ENCODE results near the gene RAB7A. TPM values are rescaled to one million over a fixed set of nuclear protein-coding genes. Genes with fewer than 3 reads are reported as not detected.

Gene RAB7A
- total and polyA plus RNA-seq, 2 of the 13 experiments (the other 11 are each of a cell fraction or from before 2014, with no cell fraction given) = 26.5 to 182 TPM

DNA sequence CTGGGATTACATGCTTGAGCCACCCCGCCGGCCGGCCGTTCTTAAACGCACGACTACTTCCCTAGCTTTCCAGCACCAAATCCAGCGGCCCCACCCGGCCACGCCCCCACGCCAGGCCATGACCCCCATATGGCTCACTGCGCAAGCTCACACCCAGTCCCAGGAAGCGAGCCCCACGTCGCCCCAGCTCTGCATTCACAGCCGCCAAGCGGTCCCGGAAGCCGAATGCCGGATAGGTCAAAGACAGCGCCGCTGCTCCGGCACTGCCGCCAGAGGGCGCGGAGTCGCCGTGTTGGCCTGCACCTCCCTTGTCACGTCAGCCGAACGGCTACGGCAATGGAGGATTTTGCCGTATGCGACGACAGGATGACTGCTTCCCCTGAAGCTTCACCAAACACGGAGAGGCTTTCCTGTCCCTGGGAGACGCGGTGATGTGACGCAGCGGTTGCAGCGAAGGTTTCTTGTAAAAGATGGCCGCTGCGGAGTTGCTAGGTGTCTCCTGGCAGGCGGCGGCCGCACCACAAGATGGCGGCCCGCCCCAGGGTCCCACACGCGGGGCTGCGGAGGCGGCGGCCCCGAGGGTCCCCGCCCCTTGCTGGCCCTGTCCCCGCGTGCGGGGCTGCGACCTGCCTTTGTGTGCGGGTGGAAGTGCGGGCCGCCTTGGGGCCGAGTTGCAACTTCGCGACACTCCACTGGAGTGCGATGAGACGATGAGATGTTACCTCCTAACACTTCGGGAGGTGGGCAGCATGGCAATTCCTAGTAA is 45.2 kb upstream of the RAB7A start (continued):
- TF ChIP-seq, protein P1, sequence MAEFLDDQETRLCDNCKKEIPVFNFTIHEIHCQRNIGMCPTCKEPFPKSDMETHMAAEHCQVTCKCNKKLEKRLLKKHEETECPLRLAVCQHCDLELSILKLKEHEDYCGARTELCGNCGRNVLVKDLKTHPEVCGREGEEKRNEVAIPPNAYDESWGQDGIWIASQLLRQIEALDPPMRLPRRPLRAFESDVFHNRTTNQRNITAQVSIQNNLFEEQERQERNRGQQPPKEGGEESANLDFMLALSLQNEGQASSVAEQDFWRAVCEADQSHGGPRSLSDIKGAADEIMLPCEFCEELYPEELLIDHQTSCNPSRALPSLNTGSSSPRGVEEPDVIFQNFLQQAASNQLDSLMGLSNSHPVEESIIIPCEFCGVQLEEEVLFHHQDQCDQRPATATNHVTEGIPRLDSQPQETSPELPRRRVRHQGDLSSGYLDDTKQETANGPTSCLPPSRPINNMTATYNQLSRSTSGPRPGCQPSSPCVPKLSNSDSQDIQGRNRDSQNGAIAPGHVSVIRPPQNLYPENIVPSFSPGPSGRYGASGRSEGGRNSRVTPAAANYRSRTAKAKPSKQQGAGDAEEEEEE (CRISPR knock-in tag; IDR thresholded peaks at IDR 0.05; ENCODE audit: borderline replicate concordance) = no peak
- TF ChIP-seq ZNF652 (CRISPR knock-in tag; IDR thresholded peaks at IDR 0.05; ENCODE audit: borderline replicate concordance, low read depth) (no peak), ZNF788 (CRISPR knock-in tag; IDR thresholded peaks at IDR 0.05; ENCODE audit: borderline replicate concordance) (peak; percentile 98; the same call in 1 of the 2 replicates), NR2F1 (CRISPR knock-in tag; IDR thresholded peaks at IDR 0.05) (peak in 1 of 2 experiments; percentile 59; a peak in 2 of 4 replicates), DMAP1 (CRISPR knock-in tag; IDR thresholded peaks at IDR 0.05) (peak; percentile 100), ZNF367 (CRISPR knock-in tag; IDR thresholded peaks at IDR 0.05; ENCODE audit: borderline replicate concordance) (no peak), SPEN (CRISPR knock-in tag; IDR thresholded peaks at IDR 0.05; ENCODE audit: low read depth) (peak; percentile 84), SNAI1 (CRISPR knock-in tag; IDR thresholded peaks at IDR 0.05; ENCODE audit: borderline replicate concordance) (no peak), ZBTB1 (CRISPR knock-in tag; IDR thresholded peaks at IDR 0.05; ENCODE audit: borderline replicate concordance) (no peak; the same call in 1 of the 2 replicates), CENPT (CRISPR knock-in tag; IDR thresholded peaks at IDR 0.05; ENCODE audit: low read depth) (0 out of 2 replicates have a peak, but pooled peaks have one; percentile 43), ZSCAN9 (CRISPR knock-in tag; IDR thresholded peaks at IDR 0.05; ENCODE audit: borderline replicate concordance) (peak; percentile 54; the same call in 1 of the 2 replicates), PAX8 (CRISPR knock-in tag; IDR thresholded peaks at IDR 0.05; ENCODE audit: borderline replicate concordance) (no peak), ZNF337 (CRISPR knock-in tag; IDR thresholded peaks at IDR 0.05; ENCODE audit: borderline replicate concordance, low read depth) (peak; percentile 92; the same call in 1 of the 2 replicates), ZNF598 (CRISPR knock-in tag; IDR thresholded peaks at IDR 0.05; ENCODE audit: borderline replicate concordance) (peak; percentile 92), HDAC6 (IDR thresholded peaks at IDR 0.05; ENCODE audit: low read depth, low read length) (no peak), ZNF382 (CRISPR knock-in tag; IDR thresholded peaks at IDR 0.05; ENCODE audit: borderline replicate concordance) (no peak), MLLT10 (CRISPR knock-in tag; IDR thresholded peaks at IDR 0.05) (no peak), ZNF841 (CRISPR knock-in tag; IDR thresholded peaks at IDR 0.05; ENCODE audit: borderline replicate concordance) (no peak)
- TF ChIP-seq, protein P2, sequence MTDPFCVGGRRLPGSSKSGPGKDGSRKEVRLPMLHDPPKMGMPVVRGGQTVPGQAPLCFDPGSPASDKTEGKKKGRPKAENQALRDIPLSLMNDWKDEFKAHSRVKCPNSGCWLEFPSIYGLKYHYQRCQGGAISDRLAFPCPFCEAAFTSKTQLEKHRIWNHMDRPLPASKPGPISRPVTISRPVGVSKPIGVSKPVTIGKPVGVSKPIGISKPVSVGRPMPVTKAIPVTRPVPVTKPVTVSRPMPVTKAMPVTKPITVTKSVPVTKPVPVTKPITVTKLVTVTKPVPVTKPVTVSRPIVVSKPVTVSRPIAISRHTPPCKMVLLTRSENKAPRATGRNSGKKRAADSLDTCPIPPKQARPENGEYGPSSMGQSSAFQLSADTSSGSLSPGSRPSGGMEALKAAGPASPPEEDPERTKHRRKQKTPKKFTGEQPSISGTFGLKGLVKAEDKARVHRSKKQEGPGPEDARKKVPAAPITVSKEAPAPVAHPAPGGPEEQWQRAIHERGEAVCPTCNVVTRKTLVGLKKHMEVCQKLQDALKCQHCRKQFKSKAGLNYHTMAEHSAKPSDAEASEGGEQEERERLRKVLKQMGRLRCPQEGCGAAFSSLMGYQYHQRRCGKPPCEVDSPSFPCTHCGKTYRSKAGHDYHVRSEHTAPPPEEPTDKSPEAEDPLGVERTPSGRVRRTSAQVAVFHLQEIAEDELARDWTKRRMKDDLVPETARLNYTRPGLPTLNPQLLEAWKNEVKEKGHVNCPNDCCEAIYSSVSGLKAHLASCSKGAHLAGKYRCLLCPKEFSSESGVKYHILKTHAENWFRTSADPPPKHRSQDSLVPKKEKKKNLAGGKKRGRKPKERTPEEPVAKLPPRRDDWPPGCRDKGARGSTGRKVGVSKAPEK (CRISPR knock-in tag; IDR thresholded peaks at IDR 0.05; ENCODE audit: borderline replicate concordance) = no peak
- TF ChIP-seq, protein P3, sequence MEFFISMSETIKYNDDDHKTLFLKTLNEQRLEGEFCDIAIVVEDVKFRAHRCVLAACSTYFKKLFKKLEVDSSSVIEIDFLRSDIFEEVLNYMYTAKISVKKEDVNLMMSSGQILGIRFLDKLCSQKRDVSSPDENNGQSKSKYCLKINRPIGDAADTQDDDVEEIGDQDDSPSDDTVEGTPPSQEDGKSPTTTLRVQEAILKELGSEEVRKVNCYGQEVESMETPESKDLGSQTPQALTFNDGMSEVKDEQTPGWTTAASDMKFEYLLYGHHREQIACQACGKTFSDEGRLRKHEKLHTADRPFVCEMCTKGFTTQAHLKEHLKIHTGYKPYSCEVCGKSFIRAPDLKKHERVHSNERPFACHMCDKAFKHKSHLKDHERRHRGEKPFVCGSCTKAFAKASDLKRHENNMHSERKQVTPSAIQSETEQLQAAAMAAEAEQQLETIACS (CRISPR knock-in tag; IDR thresholded peaks at IDR 0.05) = 0 out of 2 replicates have a peak, but pooled peaks have one; percentile 15
- TF ChIP-seq, protein P4, sequence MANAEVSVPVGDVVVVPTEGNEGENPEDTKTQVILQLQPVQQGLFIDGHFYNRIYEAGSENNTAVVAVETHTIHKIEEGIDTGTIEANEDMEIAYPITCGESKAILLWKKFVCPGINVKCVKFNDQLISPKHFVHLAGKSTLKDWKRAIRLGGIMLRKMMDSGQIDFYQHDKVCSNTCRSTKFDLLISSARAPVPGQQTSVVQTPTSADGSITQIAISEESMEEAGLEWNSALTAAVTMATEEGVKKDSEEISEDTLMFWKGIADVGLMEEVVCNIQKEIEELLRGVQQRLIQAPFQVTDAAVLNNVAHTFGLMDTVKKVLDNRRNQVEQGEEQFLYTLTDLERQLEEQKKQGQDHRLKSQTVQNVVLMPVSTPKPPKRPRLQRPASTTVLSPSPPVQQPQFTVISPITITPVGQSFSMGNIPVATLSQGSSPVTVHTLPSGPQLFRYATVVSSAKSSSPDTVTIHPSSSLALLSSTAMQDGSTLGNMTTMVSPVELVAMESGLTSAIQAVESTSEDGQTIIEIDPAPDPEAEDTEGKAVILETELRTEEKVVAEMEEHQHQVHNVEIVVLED (CRISPR knock-in tag; IDR thresholded peaks at IDR 0.05; ENCODE audit: borderline replicate concordance) = peak; percentile 91
